ENCODE data around the gene LPCAT1. TPM values are rescaled to one million over a fixed set of nuclear protein-coding genes. Genes with fewer than 3 reads are reported as not detected.

LPCAT1 gene
- total RNA-seq, 1 donor from 2014 or later, result 41.9 TPM

DNA sequence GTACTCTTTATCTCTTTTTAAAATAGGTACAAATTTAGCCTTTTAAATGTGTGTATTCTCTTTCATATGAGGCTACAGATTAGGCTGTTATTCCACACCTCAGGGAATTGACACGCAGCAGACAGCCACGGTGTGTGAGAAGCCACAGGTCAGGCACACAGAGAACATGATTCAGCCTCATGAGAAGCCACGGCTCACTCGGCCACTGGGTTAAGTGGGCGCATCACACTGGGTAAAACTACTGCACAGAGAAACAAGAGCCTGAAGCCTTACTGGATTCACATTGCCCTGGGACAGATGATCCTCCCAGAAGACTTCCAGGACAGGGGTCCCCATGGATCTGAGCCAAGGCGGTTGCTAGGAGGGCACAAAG, 28.2 kb downstream of the LPCAT1 start:
- DNase-seq (ENCODE audit: low read depth), result no peak
- FAIRE-seq, result no peak
- H3K36me3 Mint-ChIP-seq (ENCODE audit: low read depth, unreplicated experiment), result peaks cover 18% of the 10 kb centered on the region

GRCh38 chr5:1494780-1495524, 28.8 kb downstream of the LPCAT1 start:
- Mint-ChIP-seq H3K36me3 (ENCODE audit: low read depth, unreplicated experiment) (peaks cover 16% of the 10 kb centered on the region), H3K9me3 (ENCODE audit: unreplicated experiment) (no peaks in the 10 kb centered on the region), H3K4me1 (ENCODE audit: low read depth, unreplicated experiment) (no peaks in the 10 kb centered on the region), H3K27me3 (ENCODE audit: low read depth, unreplicated experiment) (no peaks in the 10 kb centered on the region), H3K4me3 (ENCODE audit: unreplicated experiment) (no peak overlapping the region), H3K27ac (ENCODE audit: unreplicated experiment) (no peak overlapping the region)
- Histone ChIP-seq H3K27ac (ENCODE audit: low read depth, low read length) (no peak overlapping the region), H3K27me3 (ENCODE audit: insufficient read depth, low read length) (no peaks in the 10 kb centered on the region), H4K20me1 (ENCODE audit: insufficient read depth, low read length) (peaks cover 89% of the 10 kb centered on the region), H3K36me3 (ENCODE audit: insufficient read depth, low read length) (peaks cover 14% of the 10 kb centered on the region), H3K9me3 (ENCODE audit: insufficient read depth, low read depth, low read length) (no peaks in the 10 kb centered on the region), H3K9ac (ENCODE audit: low read length) (no peak overlapping the region), H3K4me1 (ENCODE audit: insufficient read depth, low read length) (peaks cover 2% of the 10 kb centered on the region), H3K4me2 (ENCODE audit: low read length) (no peak overlapping the region), H3K79me2 (ENCODE audit: insufficient read depth, low read length) (peaks cover 24% of the 10 kb centered on the region), H2AFZ (ENCODE audit: low read depth, low read length) (no peak overlapping the region), H3K4me3 (ENCODE audit: insufficient read depth, low read depth, low read length) (no peak overlapping the region)
- no peak for DNase-seq (ENCODE audit: low read depth)
- no peak for FAIRE-seq
- TF ChIP-seq, protein P1, sequence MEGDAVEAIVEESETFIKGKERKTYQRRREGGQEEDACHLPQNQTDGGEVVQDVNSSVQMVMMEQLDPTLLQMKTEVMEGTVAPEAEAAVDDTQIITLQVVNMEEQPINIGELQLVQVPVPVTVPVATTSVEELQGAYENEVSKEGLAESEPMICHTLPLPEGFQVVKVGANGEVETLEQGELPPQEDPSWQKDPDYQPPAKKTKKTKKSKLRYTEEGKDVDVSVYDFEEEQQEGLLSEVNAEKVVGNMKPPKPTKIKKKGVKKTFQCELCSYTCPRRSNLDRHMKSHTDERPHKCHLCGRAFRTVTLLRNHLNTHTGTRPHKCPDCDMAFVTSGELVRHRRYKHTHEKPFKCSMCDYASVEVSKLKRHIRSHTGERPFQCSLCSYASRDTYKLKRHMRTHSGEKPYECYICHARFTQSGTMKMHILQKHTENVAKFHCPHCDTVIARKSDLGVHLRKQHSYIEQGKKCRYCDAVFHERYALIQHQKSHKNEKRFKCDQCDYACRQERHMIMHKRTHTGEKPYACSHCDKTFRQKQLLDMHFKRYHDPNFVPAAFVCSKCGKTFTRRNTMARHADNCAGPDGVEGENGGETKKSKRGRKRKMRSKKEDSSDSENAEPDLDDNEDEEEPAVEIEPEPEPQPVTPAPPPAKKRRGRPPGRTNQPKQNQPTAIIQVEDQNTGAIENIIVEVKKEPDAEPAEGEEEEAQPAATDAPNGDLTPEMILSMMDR (IDR thresholded peaks at IDR 0.05; ENCODE audit: insufficient read depth, low read depth, low read length), result no peak
- TF ChIP-seq EZH2 (IDR thresholded peaks at IDR 0.05; ENCODE audit: insufficient read depth, low read length), result no peak

More for the DNA sequence above, 28.2 kb downstream of the LPCAT1 start:
- no peaks in the 10 kb centered on the region for H3K27me3 Mint-ChIP-seq (ENCODE audit: low read depth, unreplicated experiment)
- H3K27ac Mint-ChIP-seq (ENCODE audit: unreplicated experiment), result no peak overlapping the region
- TF ChIP-seq EZH2 (IDR thresholded peaks at IDR 0.05; ENCODE audit: insufficient read depth, low read length), result no peak
- TF ChIP-seq, protein P1 (IDR thresholded peaks at IDR 0.05; ENCODE audit: insufficient read depth, low read depth, low read length), result no peak
- Histone ChIP-seq H3K9ac (ENCODE audit: low read length) (no peak overlapping the region), H3K79me2 (ENCODE audit: insufficient read depth, low read length) (peaks cover 24% of the 10 kb centered on the region), H3K27me3 (ENCODE audit: insufficient read depth, low read length) (no peaks in the 10 kb centered on the region), H3K27ac (ENCODE audit: low read depth, low read length) (no peak overlapping the region), H3K9me3 (ENCODE audit: insufficient read depth, low read depth, low read length) (no peaks in the 10 kb centered on the region), H3K4me1 (ENCODE audit: insufficient read depth, low read length) (no peaks in the 10 kb centered on the region), H3K36me3 (ENCODE audit: insufficient read depth, low read length) (peaks cover 14% of the 10 kb centered on the region), H4K20me1 (ENCODE audit: insufficient read depth, low read length) (peaks cover 89% of the 10 kb centered on the region), H3K4me2 (ENCODE audit: low read length) (no peak overlapping the region), H3K4me3 (ENCODE audit: insufficient read depth, low read depth, low read length) (no peak overlapping the region), H2AFZ (ENCODE audit: low read depth, low read length) (no peak overlapping the region)
- no peaks in the 10 kb centered on the region for H3K9me3 Mint-ChIP-seq (ENCODE audit: unreplicated experiment)
- no peaks in the 10 kb centered on the region for H3K4me1 Mint-ChIP-seq (ENCODE audit: low read depth, unreplicated experiment)
- H3K4me3 Mint-ChIP-seq (ENCODE audit: unreplicated experiment), result no peak overlapping the region

DNA sequence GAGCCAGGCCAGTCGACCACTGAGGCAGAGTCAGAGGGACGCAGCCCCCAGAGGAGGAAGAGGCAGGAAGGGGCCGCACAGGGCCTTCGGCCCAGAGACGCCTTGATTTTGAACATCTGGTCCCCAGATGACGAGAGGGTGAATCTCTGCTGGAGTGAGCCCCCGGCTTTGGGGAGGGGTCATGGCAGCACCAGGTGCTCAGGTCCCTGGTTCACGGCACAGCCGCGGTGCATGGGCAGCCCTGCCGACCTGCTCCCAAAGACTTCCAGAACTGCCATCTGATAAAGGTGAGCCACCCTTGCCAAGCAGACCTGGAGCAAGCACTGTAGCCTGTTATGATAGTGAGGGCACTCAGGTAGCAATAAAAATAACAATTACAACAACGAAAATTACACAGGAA, 29.8 kb downstream of the LPCAT1 start:
- H2AFZ ChIP-seq (ENCODE audit: low read depth, low read length), result no peak overlapping the region
- H3K27ac Mint-ChIP-seq (ENCODE audit: unreplicated experiment), result no peak overlapping the region
- H3K27me3 ChIP-seq (ENCODE audit: insufficient read depth, low read length), result no peaks in the 10 kb centered on the region
- no peak overlapping the region for H3K4me3 Mint-ChIP-seq (ENCODE audit: unreplicated experiment)
- peaks cover 88% of the 10 kb centered on the region for H4K20me1 ChIP-seq (ENCODE audit: insufficient read depth, low read length)
- no peak overlapping the region for H3K9ac ChIP-seq (ENCODE audit: low read length)
- H3K4me2 ChIP-seq (ENCODE audit: low read length), result no peak overlapping the region
- no peak for TF ChIP-seq EZH2 (IDR thresholded peaks at IDR 0.05; ENCODE audit: insufficient read depth, low read length)
- TF ChIP-seq, protein P1 (IDR thresholded peaks at IDR 0.05; ENCODE audit: insufficient read depth, low read depth, low read length), result no peak
- no peak for FAIRE-seq
- no peaks in the 10 kb centered on the region for H3K9me3 Mint-ChIP-seq (ENCODE audit: unreplicated experiment)
- H3K4me1 ChIP-seq (ENCODE audit: insufficient read depth, low read length), result peaks cover 11% of the 10 kb centered on the region
- H3K79me2 ChIP-seq (ENCODE audit: insufficient read depth, low read length), result peaks cover 18% of the 10 kb centered on the region
- H3K4me3 ChIP-seq (ENCODE audit: insufficient read depth, low read depth, low read length), result no peak overlapping the region
- H3K36me3 ChIP-seq (ENCODE audit: insufficient read depth, low read length), result peaks cover 11% of the 10 kb centered on the region
- no peaks in the 10 kb centered on the region for H3K9me3 ChIP-seq (ENCODE audit: insufficient read depth, low read depth, low read length)
- no peaks in the 10 kb centered on the region for H3K27me3 Mint-ChIP-seq (ENCODE audit: low read depth, unreplicated experiment)
- peaks cover 6% of the 10 kb centered on the region for H3K4me1 Mint-ChIP-seq (ENCODE audit: low read depth, unreplicated experiment)
- no peak overlapping the region for H3K27ac ChIP-seq (ENCODE audit: low read depth, low read length)
- peaks cover 20% of the 10 kb centered on the region for H3K36me3 Mint-ChIP-seq (ENCODE audit: low read depth, unreplicated experiment)
- DNase-seq (ENCODE audit: low read depth), result no peak
